ENCODE data around the gene CARD8. TPM values are rescaled to one million over a fixed set of nuclear protein-coding genes. Genes with fewer than 3 reads are reported as not detected.

CARD8 gene
- total and polyA plus RNA-seq, 10 of the 15 experiments (the other 5 are each of a cell fraction or from before 2014, with no cell fraction given) = 39.8 to 69.8 (median 46.1) TPM

DNA sequence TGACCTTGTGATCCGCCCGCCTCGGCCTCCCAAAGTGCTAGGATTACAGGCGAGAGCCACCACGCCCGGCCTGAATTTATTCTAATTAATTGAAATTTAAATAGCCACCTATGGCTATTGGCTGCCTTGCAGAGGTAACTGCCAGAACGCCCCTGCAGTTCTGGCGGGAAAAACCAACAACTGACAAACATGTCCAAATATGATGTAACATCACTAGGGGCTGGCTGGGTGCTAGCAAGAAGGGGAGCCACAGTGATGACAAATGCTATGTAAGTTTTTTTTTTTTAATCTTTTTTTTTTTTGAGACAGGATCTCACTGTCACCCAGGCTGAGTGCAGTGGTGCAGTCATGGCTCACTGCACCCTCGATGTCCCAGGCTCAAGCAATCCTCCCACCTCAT is 72.4 kb downstream of the CARD8 start (continued):
- TF ChIP-seq SUZ12 (IDR thresholded peaks at IDR 0.05; ENCODE audit: unreplicated experiment) (no peak), YY1 (IDR thresholded peaks at IDR 0.05; ENCODE audit: low read depth, low read length) (no peak), BCL3 (IDR thresholded peaks at IDR 0.05; ENCODE audit: borderline replicate concordance, insufficient read depth, low read depth, low read length, poor library complexity, severe bottlenecking) (no peak), ESRRA (IDR thresholded peaks at IDR 0.05; ENCODE audit: low read length) (no peak)
- TF ChIP-seq, protein P1, sequence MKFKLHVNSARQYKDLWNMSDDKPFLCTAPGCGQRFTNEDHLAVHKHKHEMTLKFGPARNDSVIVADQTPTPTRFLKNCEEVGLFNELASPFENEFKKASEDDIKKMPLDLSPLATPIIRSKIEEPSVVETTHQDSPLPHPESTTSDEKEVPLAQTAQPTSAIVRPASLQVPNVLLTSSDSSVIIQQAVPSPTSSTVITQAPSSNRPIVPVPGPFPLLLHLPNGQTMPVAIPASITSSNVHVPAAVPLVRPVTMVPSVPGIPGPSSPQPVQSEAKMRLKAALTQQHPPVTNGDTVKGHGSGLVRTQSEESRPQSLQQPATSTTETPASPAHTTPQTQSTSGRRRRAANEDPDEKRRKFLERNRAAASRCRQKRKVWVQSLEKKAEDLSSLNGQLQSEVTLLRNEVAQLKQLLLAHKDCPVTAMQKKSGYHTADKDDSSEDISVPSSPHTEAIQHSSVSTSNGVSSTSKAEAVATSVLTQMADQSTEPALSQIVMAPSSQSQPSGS (IDR thresholded peaks at IDR 0.05; ENCODE audit: low read length) = no peak
- TF ChIP-seq, protein P2, sequence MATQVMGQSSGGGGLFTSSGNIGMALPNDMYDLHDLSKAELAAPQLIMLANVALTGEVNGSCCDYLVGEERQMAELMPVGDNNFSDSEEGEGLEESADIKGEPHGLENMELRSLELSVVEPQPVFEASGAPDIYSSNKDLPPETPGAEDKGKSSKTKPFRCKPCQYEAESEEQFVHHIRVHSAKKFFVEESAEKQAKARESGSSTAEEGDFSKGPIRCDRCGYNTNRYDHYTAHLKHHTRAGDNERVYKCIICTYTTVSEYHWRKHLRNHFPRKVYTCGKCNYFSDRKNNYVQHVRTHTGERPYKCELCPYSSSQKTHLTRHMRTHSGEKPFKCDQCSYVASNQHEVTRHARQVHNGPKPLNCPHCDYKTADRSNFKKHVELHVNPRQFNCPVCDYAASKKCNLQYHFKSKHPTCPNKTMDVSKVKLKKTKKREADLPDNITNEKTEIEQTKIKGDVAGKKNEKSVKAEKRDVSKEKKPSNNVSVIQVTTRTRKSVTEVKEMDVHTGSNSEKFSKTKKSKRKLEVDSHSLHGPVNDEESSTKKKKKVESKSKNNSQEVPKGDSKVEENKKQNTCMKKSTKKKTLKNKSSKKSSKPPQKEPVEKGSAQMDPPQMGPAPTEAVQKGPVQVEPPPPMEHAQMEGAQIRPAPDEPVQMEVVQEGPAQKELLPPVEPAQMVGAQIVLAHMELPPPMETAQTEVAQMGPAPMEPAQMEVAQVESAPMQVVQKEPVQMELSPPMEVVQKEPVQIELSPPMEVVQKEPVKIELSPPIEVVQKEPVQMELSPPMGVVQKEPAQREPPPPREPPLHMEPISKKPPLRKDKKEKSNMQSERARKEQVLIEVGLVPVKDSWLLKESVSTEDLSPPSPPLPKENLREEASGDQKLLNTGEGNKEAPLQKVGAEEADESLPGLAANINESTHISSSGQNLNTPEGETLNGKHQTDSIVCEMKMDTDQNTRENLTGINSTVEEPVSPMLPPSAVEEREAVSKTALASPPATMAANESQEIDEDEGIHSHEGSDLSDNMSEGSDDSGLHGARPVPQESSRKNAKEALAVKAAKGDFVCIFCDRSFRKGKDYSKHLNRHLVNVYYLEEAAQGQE (IDR thresholded peaks at IDR 0.05; ENCODE audit: low read depth, low read length) = no peak

Measured in GM12878 (cell line).